ENCODE results near the gene PPP2R3A.
"Not testable (repeated sequence)": the region's sequence is repeated elsewhere in the genome, so short reads cannot be mapped to it uniquely, and the experiment has no call there.

PPP2R3A gene

GRCh38 chr3:135965506-135966270 is at the start of gene PPP2R3A:
Gene PPP2R3A (plus strand): TSS chr3:135965728. CDS start chr3:136001499, 35,771 bp downstream.
- DNase-seq: peak; percentile 60

GRCh38 chr3:135916310-135916709 is 49.2 kb upstream of the PPP2R3A start:
- no peak for DNase-seq

- DNase-seq: no peak
Measured at GRCh38 chr3:135917076-135917475, 48.5 kb upstream of the PPP2R3A start.

GRCh38 chr3:135917927-135918597 is 47.5 kb upstream of the PPP2R3A start:
- no peak for DNase-seq

GRCh38 chr3:135918600-135918999 is 46.9 kb upstream of the PPP2R3A start:
- no peak for DNase-seq

GRCh38 chr3:135920275-135920674 is 45.3 kb upstream of the PPP2R3A start:
- no peak for DNase-seq

GRCh38 chr3:135922903-135923250 is 42.7 kb upstream of the PPP2R3A start:
- DNase-seq: no peak

- DNase-seq: no peak
Measured at GRCh38 chr3:135924506-135924905, 41.0 kb upstream of the PPP2R3A start.

- DNase-seq: no peak
Measured at GRCh38 chr3:135926664-135927063, 38.9 kb upstream of the PPP2R3A start.

GRCh38 chr3:135927155-135927554 is 38.4 kb upstream of the PPP2R3A start:
- no peak for DNase-seq

GRCh38 chr3:135929670-135930069 is 35.9 kb upstream of the PPP2R3A start:
- DNase-seq: no peak

- no peak for DNase-seq
Measured at GRCh38 chr3:135930255-135930654, 35.3 kb upstream of the PPP2R3A start.

- DNase-seq: not testable (repeated sequence)
Measured at GRCh38 chr3:135935171-135935570, 30.4 kb upstream of the PPP2R3A start.

- not testable (repeated sequence) for DNase-seq
Measured at GRCh38 chr3:135937766-135938165, 27.8 kb upstream of the PPP2R3A start.

GRCh38 chr3:135944831-135945230 is 20.7 kb upstream of the PPP2R3A start:
- DNase-seq: no peak

GRCh38 chr3:135950941-135951340 is 14.6 kb upstream of the PPP2R3A start:
- no peak for DNase-seq

GRCh38 chr3:135964160-135964955 is 1.2 kb upstream of the PPP2R3A start:
- no peak for DNase-seq

GRCh38 chr3:135965129-135965505 is 411 bp upstream of the PPP2R3A start:
- DNase-seq: no peak

GRCh38 chr3:135966271-135966961 is 888 bp downstream of the PPP2R3A start:
- DNase-seq: no peak

- no peak for DNase-seq
Measured at GRCh38 chr3:135966962-135967274, 1.4 kb downstream of the PPP2R3A start.

GRCh38 chr3:135967867-135968266 is 2.3 kb downstream of the PPP2R3A start:
- no peak for DNase-seq

GRCh38 chr3:135970506-135971116 is 5.1 kb downstream of the PPP2R3A start:
- DNase-seq: no peak

GRCh38 chr3:135973841-135974240 is 8.3 kb downstream of the PPP2R3A start:
- no peak for DNase-seq

All from NCI-H510A (cell line).